ENCODE measurements around the gene FAM124B.
"Not testable (repeated sequence)": the region's sequence is repeated elsewhere in the genome, so short reads cannot be mapped to it uniquely, and the experiment has no call there.

Gene FAM124B

DNA sequence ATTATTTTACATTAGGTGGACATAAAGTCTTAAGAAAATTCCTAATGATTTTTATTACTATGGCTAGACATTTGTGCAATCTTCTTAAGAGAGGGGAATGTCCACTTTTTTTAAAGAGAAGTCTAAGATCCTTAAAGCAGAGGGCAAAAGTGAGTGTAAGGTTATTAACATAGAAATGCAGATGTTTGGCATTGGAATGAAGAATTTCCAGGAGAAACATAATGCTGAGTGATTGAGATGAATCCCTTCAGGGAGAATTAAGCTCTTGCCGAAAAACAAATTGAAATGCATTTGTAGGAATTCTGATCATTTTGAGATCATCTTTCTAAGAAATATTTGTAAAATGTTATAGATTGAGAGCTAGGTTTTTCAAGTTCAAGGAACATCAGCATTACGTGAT lies 15.0 kb downstream of the FAM124B start:
- no peaks in the 10 kb centered on the region for H3K27me3 ChIP-seq (ENCODE audit: insufficient read depth, low read length)
- H3K79me2 ChIP-seq (ENCODE audit: insufficient read depth, low read length), result no peaks in the 10 kb centered on the region
- H3K9ac ChIP-seq (ENCODE audit: low read length), result no peak overlapping the region
- no peak overlapping the region for H3K4me2 ChIP-seq (ENCODE audit: low read length)
- H2AFZ ChIP-seq (ENCODE audit: low read length), result no peak overlapping the region
- no peaks in the 10 kb centered on the region for H3K9me2 ChIP-seq (ENCODE audit: low read depth, low read length)
- H3K27ac ChIP-seq (ENCODE audit: low read depth, low read length, poor library complexity, severe bottlenecking), result no peak overlapping the region
- no peaks in the 10 kb centered on the region for H3K9me3 ChIP-seq (ENCODE audit: low read length)
- no peaks in the 10 kb centered on the region for H3K4me1 ChIP-seq (ENCODE audit: insufficient read depth, low read length, severe bottlenecking)
- no peaks in the 10 kb centered on the region for H4K20me1 ChIP-seq (ENCODE audit: insufficient read depth, low read length)
- no peaks in the 10 kb centered on the region for H3F3A ChIP-seq (ENCODE audit: insufficient read depth, low read length)
- no peak overlapping the region for H3K4me3 ChIP-seq (ENCODE audit: low read depth, low read length, poor library complexity, severe bottlenecking)
- H3K36me3 ChIP-seq (ENCODE audit: insufficient read depth, low read length), result no peaks in the 10 kb centered on the region
- no peak for TF ChIP-seq EZH2 (IDR thresholded peaks at IDR 0.05; ENCODE audit: borderline replicate concordance, low read length)
- TF ChIP-seq, protein P1, sequence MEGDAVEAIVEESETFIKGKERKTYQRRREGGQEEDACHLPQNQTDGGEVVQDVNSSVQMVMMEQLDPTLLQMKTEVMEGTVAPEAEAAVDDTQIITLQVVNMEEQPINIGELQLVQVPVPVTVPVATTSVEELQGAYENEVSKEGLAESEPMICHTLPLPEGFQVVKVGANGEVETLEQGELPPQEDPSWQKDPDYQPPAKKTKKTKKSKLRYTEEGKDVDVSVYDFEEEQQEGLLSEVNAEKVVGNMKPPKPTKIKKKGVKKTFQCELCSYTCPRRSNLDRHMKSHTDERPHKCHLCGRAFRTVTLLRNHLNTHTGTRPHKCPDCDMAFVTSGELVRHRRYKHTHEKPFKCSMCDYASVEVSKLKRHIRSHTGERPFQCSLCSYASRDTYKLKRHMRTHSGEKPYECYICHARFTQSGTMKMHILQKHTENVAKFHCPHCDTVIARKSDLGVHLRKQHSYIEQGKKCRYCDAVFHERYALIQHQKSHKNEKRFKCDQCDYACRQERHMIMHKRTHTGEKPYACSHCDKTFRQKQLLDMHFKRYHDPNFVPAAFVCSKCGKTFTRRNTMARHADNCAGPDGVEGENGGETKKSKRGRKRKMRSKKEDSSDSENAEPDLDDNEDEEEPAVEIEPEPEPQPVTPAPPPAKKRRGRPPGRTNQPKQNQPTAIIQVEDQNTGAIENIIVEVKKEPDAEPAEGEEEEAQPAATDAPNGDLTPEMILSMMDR (IDR thresholded peaks at IDR 0.05; ENCODE audit: low read length), result no peak

- H4K20me1 ChIP-seq (ENCODE audit: insufficient read depth, low read length), result no peaks in the 10 kb centered on the region
- H3K9ac ChIP-seq (ENCODE audit: low read length), result no peak overlapping the region
- H3F3A ChIP-seq (ENCODE audit: insufficient read depth, low read length), result no peaks in the 10 kb centered on the region
- H2AFZ ChIP-seq (ENCODE audit: low read length), result no peak overlapping the region
- H3K4me1 ChIP-seq (ENCODE audit: insufficient read depth, low read length, severe bottlenecking), result no peaks in the 10 kb centered on the region
- H3K9me3 ChIP-seq (ENCODE audit: low read length), result no peaks in the 10 kb centered on the region
- TF ChIP-seq, protein P1 (IDR thresholded peaks at IDR 0.05; ENCODE audit: low read length), result no peak
- no peak for TF ChIP-seq EZH2 (IDR thresholded peaks at IDR 0.05; ENCODE audit: borderline replicate concordance, low read length)
- no peak overlapping the region for H3K4me3 ChIP-seq (ENCODE audit: low read depth, low read length, poor library complexity, severe bottlenecking)
- no peaks in the 10 kb centered on the region for H3K79me2 ChIP-seq (ENCODE audit: insufficient read depth, low read length)
- no peaks in the 10 kb centered on the region for H3K27me3 ChIP-seq (ENCODE audit: insufficient read depth, low read length)
- no peak overlapping the region for H3K27ac ChIP-seq (ENCODE audit: low read depth, low read length, poor library complexity, severe bottlenecking)
- H3K9me2 ChIP-seq (ENCODE audit: low read depth, low read length), result no peaks in the 10 kb centered on the region
- no peaks in the 10 kb centered on the region for H3K36me3 ChIP-seq (ENCODE audit: insufficient read depth, low read length)
- no peak overlapping the region for H3K4me2 ChIP-seq (ENCODE audit: low read length)
These were observed 18.8 kb downstream of the FAM124B start for GRCh38 chr2:224382973-224383555.

DNA sequence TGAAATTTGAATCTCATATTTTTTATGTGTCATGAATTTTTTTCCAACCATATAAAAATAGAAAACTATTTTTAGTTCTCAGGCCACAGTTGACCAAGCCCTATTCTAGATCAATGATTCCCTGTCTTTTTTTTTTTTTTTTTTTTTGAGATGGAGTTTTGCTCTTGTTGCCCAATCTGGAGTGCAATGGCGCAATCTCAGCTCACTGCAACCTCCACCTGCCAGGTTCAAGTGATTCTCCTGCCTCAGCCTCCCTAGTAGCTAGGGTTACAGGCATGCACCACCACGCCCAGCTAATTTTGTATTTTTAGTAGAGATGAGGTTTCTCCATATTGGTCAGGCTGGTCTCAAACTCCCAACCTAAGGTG lies 19.6 kb downstream of the FAM124B start:
- H3K27me3 ChIP-seq (ENCODE audit: insufficient read depth, low read length); H2AFZ ChIP-seq (ENCODE audit: low read length); H3K9me3 ChIP-seq (ENCODE audit: low read length); H3K4me1 ChIP-seq (ENCODE audit: insufficient read depth, low read length, severe bottlenecking); H3K36me3 ChIP-seq (ENCODE audit: insufficient read depth, low read length); H4K20me1 ChIP-seq (ENCODE audit: insufficient read depth, low read length); H3K9ac ChIP-seq (ENCODE audit: low read length); H3K9me2 ChIP-seq (ENCODE audit: low read depth, low read length); H3K4me3 ChIP-seq (ENCODE audit: low read depth, low read length, poor library complexity, severe bottlenecking); H3K4me2 ChIP-seq (ENCODE audit: low read length); H3F3A ChIP-seq (ENCODE audit: insufficient read depth, low read length); H3K27ac ChIP-seq (ENCODE audit: low read depth, low read length, poor library complexity, severe bottlenecking); H3K79me2 ChIP-seq (ENCODE audit: insufficient read depth, low read length): not testable (repeated sequence)

DNA sequence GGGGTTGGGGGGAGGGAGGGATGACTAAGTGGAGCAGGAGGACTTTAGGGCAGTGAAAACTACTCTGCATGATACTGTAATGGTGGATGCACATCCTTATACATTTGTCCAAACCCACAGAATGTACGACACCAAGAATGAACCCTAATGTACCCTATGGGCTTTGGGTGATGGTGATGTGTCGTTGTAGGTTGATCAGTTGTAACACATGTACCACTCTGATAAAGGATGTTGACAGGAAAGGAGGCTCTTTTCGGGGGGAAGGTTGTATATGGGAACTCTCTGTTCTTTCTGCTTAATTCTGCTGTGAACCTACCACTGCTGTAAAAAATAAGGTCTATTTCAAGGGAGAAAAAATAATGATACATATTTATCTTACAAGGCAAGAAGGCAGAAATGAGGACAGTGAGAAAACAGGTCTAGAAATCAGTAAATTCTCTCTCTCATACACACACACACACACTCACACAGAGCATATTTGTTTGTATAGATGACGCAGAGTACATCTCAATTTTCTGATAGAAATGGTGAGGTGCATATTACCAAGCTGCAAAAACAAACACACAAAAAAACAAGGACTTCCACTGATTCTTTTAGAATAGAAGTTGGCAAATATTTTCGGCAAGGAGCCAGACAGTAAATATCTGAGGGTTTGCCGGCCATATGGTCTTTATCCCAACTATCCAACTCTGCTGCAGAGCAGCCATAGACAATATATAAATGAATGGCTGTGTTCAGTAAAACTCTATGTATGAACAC lies 20.2 kb downstream of the FAM124B start:
- Histone ChIP-seq H2AFZ (ENCODE audit: low read length) (no peak overlapping the region), H3K27ac (ENCODE audit: low read depth, low read length, poor library complexity, severe bottlenecking) (no peak overlapping the region), H3K4me3 (ENCODE audit: low read depth, low read length, poor library complexity, severe bottlenecking) (no peak overlapping the region), H3K9ac (ENCODE audit: low read length) (no peak overlapping the region), H3K9me2 (ENCODE audit: low read depth, low read length) (no peaks in the 10 kb centered on the region), H3K9me3 (ENCODE audit: low read length) (no peaks in the 10 kb centered on the region), H3K36me3 (ENCODE audit: insufficient read depth, low read length) (no peaks in the 10 kb centered on the region), H3F3A (ENCODE audit: insufficient read depth, low read length) (no peaks in the 10 kb centered on the region), H3K4me1 (ENCODE audit: insufficient read depth, low read length, severe bottlenecking) (no peaks in the 10 kb centered on the region), H4K20me1 (ENCODE audit: insufficient read depth, low read length) (no peaks in the 10 kb centered on the region), H3K79me2 (ENCODE audit: insufficient read depth, low read length) (no peaks in the 10 kb centered on the region), H3K4me2 (ENCODE audit: low read length) (no peak overlapping the region), H3K27me3 (ENCODE audit: insufficient read depth, low read length) (no peaks in the 10 kb centered on the region)
- no peak for TF ChIP-seq EZH2 (IDR thresholded peaks at IDR 0.05; ENCODE audit: borderline replicate concordance, low read length)
- TF ChIP-seq, protein P1 (IDR thresholded peaks at IDR 0.05; ENCODE audit: low read length), result no peak

All from OCI-LY1 (cell line).